Measurements from ENCODE around the gene PEX10.

Gene PEX10

GRCh38 chr1:2378441-2378851 is 33.9 kb downstream of the PEX10 start:
- no peak for TF ChIP-seq CTCF (conservative IDR thresholded peaks at IDR 0.05; ENCODE audit: low read length)
- DNase-seq (ENCODE audit: low read depth) = no peak
- H3K4me3 ChIP-seq (ENCODE audit: low read length) = no peak overlapping the region

GRCh38 chr1:2377751-2378440 is 34.5 kb downstream of the PEX10 start:
- H3K4me3 ChIP-seq (ENCODE audit: low read length) = no peak overlapping the region
- no peak for TF ChIP-seq CTCF (conservative IDR thresholded peaks at IDR 0.05; ENCODE audit: low read length)
- DNase-seq (ENCODE audit: low read depth) = no peak

- no peak for TF ChIP-seq CTCF (conservative IDR thresholded peaks at IDR 0.05; ENCODE audit: low read length)
- no peak for DNase-seq (ENCODE audit: low read depth)
- H3K4me3 ChIP-seq (ENCODE audit: low read length) = no peak overlapping the region
These were observed 35.3 kb downstream of the PEX10 start for GRCh38 chr1:2376931-2377672.

GRCh38 chr1:2376261-2376741 is 36.1 kb downstream of the PEX10 start:
- H3K4me3 ChIP-seq (ENCODE audit: low read length) = no peak overlapping the region
- DNase-seq (ENCODE audit: low read depth) = no peak
- TF ChIP-seq CTCF (conservative IDR thresholded peaks at IDR 0.05; ENCODE audit: low read length) = no peak

GRCh38 chr1:2375923-2376260 is 36.5 kb downstream of the PEX10 start:
- no peak for DNase-seq (ENCODE audit: low read depth)
- TF ChIP-seq CTCF (conservative IDR thresholded peaks at IDR 0.05; ENCODE audit: low read length) = no peak

GRCh38 chr1:2375246-2375922 is 37.0 kb downstream of the PEX10 start:
- H3K4me3 ChIP-seq (ENCODE audit: low read length) = no peak overlapping the region
- DNase-seq (ENCODE audit: low read depth) = no peak
- TF ChIP-seq CTCF (conservative IDR thresholded peaks at IDR 0.05; ENCODE audit: low read length) = no peak

More at GRCh38 chr1:2375923-2376260, 36.5 kb downstream of the PEX10 start:
- H3K4me3 ChIP-seq (ENCODE audit: low read length) = no peak overlapping the region

Measured in AG10803 (cell line).